Activated CD8-positive, alpha-beta T cell treated with anti-CD3 and anti-CD28 coated beads for 36 hours (primary cell): ENCODE measurements around the gene PPARG. TPM values are rescaled to one million over a fixed set of nuclear protein-coding genes. Genes with fewer than 3 reads are reported as not detected.

Experiments used
- ATAC-seq: fragments of 200-7000 bp; cut with Tn5 transposase; one replicate; pipeline ENCODE4 v1.10.0; 2021; ENCODE audit warnings: mild to moderate bottlenecking, moderate library complexity
- CTCF ChIA-PET: fragments of 350-600 bp; sonication (Branson Sonifier 250); formaldehyde crosslinking; loops from one replicate; lab custom pipeline; 2021; ENCODE audit warnings: antibody characterized with exemption; lab: Charles Lee
- POLR2A ChIA-PET: fragments of 350-600 bp; sonication (Branson Sonifier 250); formaldehyde crosslinking; loops from one replicate; lab custom pipeline; 2021; ENCODE audit warnings: antibody characterized with exemption; lab: Charles Lee
- DNase-seq: peaks from one replicate; pipeline ENCODE4 v3.0.0-alpha.2; 2020
- H3K27ac Mint-ChIP-seq: one replicate; pipeline ENCODE4 v1.8.0; 2021; ENCODE audit warnings: mild to moderate bottlenecking, mixed read lengths
- H3K27me3 Mint-ChIP-seq: one replicate; pipeline ENCODE4 v1.8.0; 2021; ENCODE audit warnings: mixed read lengths
- H3K36me3 Mint-ChIP-seq: one replicate; pipeline ENCODE4 v1.8.0; 2021; ENCODE audit warnings: low read depth, mixed read lengths
- H3K4me1 Mint-ChIP-seq: one replicate; pipeline ENCODE4 v1.8.0; 2021; ENCODE audit warnings: low read depth, mixed read lengths
- H3K4me3 Mint-ChIP-seq: one replicate; pipeline ENCODE4 v1.8.0; 2021; ENCODE audit warnings: mild to moderate bottlenecking, moderate library complexity, mixed read lengths
- H3K9me3 Mint-ChIP-seq: one replicate; pipeline ENCODE4 v1.8.0; 2021; ENCODE audit warnings: mixed read lengths
- intact Hi-C: fragments of 100-400 bp; cut with micrococcal nuclease; formaldehyde crosslinking; loops from one replicate; pipeline ENCODE4 v1.10.0; 2022
- total RNA-seq, 2 experiments: library from RNA; stranded (reverse); gene quantifications; one replicate each; pipeline ENCODE4 v1.2.3, GENCODE V29; 2021
- TF ChIP-seq, protein P1 (sequence below): fragments of 200-600 bp; IDR thresholded peaks from one replicate; pipeline ENCODE4 v1.8.0; 2022; ENCODE audit warnings: antibody characterized with exemption, mild to moderate bottlenecking

Gene PPARG
- total RNA-seq, 2 experiments from 2014 or later = 0.41 to 0.63 TPM

DNA sequence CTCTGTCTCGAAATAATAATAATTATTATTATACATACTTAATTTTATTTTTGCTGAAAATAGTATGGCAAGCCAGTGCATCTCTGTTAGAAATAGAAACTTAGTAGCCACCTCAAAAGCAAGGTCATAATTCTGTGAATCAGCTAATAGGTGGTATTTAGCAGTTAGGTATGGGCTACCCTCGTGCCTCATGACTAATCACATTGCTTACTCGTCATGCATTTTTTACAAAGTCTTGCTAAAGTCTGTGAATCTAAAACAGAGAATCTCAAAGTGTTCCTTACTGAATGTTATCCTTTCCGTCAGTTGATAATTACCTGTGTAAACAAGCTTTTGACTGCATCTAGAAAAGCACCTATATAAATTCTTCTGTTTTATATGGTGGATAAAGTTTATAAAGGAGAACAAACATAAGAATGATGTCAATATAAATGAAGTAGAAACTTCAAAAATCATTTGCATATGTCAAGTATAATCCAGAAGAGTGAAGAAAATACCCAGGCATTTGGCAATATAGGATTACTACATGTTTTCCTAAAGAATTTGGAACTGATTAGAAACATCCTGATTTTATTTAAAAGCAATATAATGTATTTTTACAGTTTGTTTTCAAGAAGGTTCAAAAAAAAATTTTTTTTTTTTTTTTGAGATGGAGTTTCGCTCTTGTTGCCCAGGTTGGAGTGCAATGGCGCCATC, 6.2 kb downstream of the PPARG start:
- H3K4me3 Mint-ChIP-seq = no peak overlapping the region
- peaks cover 5% of the 10 kb centered on the region for H3K4me1 Mint-ChIP-seq
- H3K27ac Mint-ChIP-seq = no peak overlapping the region
- ChIA-PET CTCF (no interaction called here), POLR2A (no interaction called here)
- TF ChIP-seq, protein P1, sequence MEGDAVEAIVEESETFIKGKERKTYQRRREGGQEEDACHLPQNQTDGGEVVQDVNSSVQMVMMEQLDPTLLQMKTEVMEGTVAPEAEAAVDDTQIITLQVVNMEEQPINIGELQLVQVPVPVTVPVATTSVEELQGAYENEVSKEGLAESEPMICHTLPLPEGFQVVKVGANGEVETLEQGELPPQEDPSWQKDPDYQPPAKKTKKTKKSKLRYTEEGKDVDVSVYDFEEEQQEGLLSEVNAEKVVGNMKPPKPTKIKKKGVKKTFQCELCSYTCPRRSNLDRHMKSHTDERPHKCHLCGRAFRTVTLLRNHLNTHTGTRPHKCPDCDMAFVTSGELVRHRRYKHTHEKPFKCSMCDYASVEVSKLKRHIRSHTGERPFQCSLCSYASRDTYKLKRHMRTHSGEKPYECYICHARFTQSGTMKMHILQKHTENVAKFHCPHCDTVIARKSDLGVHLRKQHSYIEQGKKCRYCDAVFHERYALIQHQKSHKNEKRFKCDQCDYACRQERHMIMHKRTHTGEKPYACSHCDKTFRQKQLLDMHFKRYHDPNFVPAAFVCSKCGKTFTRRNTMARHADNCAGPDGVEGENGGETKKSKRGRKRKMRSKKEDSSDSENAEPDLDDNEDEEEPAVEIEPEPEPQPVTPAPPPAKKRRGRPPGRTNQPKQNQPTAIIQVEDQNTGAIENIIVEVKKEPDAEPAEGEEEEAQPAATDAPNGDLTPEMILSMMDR = no peak
- ATAC-seq (no peak), DNase-seq (no peak)
- intact Hi-C loops = no loop called here
- H3K9me3 Mint-ChIP-seq = no peaks in the 10 kb centered on the region
- H3K27me3 Mint-ChIP-seq = peaks cover 14% of the 10 kb centered on the region
- H3K36me3 Mint-ChIP-seq = no peaks in the 10 kb centered on the region

DNA sequence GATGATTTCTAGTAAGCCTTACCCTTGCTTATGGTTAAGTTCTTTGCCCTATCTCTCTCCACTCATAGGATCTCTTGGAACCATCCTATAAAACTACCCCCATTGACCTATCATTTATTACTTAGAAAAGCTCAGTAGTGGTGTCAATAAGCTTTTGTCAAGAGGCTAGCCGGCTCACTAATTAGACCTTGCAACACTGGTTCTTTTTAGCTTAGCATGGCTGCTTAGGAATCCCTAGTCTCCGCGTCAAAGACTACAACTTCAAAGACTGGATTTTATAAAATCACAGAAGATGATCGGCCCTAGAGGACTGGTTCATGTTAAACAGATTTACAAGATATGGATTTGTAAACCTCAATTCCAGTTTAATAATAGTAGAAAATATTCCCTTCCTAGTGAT, 7.6 kb downstream of the PPARG start:
- no peaks in the 10 kb centered on the region for H3K9me3 Mint-ChIP-seq
- H3K4me1 Mint-ChIP-seq = peaks cover 5% of the 10 kb centered on the region
- ChIA-PET POLR2A (no interaction called here), CTCF (no interaction called here)
- H3K27ac Mint-ChIP-seq = no peak overlapping the region
- no peak overlapping the region for H3K4me3 Mint-ChIP-seq
- no peak for ATAC-seq
- no peak for DNase-seq
- TF ChIP-seq, protein P1 = no peak
- intact Hi-C loops = no loop called here
- no peaks in the 10 kb centered on the region for H3K36me3 Mint-ChIP-seq
- H3K27me3 Mint-ChIP-seq = peaks cover 18% of the 10 kb centered on the region

DNA sequence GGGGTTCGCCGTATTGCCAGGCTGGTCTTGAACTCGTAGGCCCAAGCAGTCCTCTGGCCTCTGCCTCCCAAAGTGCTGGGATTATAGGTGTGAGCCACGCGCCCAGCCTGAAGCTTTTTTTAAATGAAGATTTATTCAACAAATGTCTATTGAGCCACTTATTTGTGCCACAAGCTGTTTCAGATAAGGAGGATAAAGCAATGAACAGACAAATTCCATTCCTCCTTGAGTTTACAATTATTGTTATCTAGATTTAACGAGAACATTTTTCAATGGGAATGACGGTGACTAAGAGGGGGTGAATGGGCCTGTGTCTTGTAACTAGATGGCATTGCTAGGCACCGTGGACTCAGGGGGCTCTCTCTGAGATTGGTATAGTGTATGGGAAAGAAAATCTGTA, 10.2 kb downstream of the PPARG start:
- Mint-ChIP-seq H3K4me1 (no peaks in the 10 kb centered on the region), H3K36me3 (no peaks in the 10 kb centered on the region), H3K27ac (no peak overlapping the region), H3K4me3 (no peak overlapping the region), H3K27me3 (peaks cover 15% of the 10 kb centered on the region), H3K9me3 (no peaks in the 10 kb centered on the region)
- ChIA-PET CTCF (interaction anchor here (1.3 kb wide), 1 partner anchor 164 kb away, joined by 3 read pairs; no protein-coding TSS in a partner anchor), POLR2A (interaction anchor here (0.6 kb wide), 1 partner anchor 189 kb away, joined by 3 read pairs; no protein-coding TSS in a partner anchor)
- intact Hi-C loops = no loop called here
- ATAC-seq = no peak
- no peak for DNase-seq
- TF ChIP-seq, protein P1 = no peak

DNA sequence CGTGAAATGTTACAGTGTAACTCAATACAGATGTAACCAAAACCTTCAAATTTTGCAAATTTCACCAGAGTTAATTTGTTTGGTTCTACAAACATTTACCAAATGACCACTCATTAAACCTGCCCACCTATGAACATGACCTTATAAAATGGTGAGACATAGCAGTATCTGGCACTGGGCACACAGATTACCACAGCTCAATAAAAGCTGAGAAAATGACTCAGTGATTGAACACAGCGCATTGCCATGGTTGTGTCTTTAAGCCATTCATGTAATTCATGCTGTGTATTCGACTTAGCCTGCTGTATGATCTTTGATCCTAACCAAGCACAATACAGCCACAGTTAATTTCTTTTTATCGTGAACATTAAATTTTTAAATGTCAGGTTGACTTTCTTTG, 11.3 kb downstream of the PPARG start:
- Mint-ChIP-seq H3K4me3 (no peak overlapping the region), H3K36me3 (no peaks in the 10 kb centered on the region), H3K27ac (no peak overlapping the region), H3K4me1 (no peaks in the 10 kb centered on the region), H3K9me3 (no peaks in the 10 kb centered on the region), H3K27me3 (peaks cover 21% of the 10 kb centered on the region)
- TF ChIP-seq, protein P1 = no peak
- DNase-seq (no peak), ATAC-seq (no peak)
- intact Hi-C loops = loop anchor here (10.0 kb wide), 1 partner anchor 165 kb away; no protein-coding TSS in a partner anchor
- ChIA-PET CTCF (interaction anchor here (0.8 to 1.3 kb wide), 2 partner anchors 14 to 165 kb away, joined by 3 read pairs; no protein-coding TSS in a partner anchor), POLR2A (no interaction called here)

DNA sequence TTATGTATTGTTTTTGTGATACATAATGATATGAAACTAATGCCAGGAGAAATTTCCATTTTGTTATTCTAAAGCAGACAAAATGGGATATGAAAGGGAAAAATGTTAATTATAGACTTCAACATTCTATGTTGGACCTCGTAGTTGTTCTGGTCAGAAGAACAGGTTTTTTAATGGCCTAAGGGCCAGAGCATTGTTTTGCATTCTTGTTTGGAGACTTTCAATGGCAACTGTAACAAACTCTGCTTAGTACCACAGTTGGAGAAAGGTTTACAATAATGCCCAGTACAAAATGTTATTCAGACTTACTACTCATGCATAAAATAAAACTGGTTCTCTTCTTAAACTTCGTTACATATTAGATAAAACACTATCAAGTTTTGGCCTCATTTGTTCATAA, 12.2 kb downstream of the PPARG start:
- intact Hi-C loops = loop anchor here (10.0 kb wide), 1 partner anchor 166 kb away; no protein-coding TSS in a partner anchor
- no peak overlapping the region for H3K27ac Mint-ChIP-seq
- ATAC-seq = no peak
- no peaks in the 10 kb centered on the region for H3K4me1 Mint-ChIP-seq
- TF ChIP-seq, protein P1 = no peak
- peaks cover 21% of the 10 kb centered on the region for H3K27me3 Mint-ChIP-seq
- POLR2A ChIA-PET = no interaction called here
- CTCF ChIA-PET = interaction anchor here (1.3 kb wide), 1 partner anchor 166 kb away, joined by 3 read pairs; no protein-coding TSS in a partner anchor
- no peak for DNase-seq
- no peak overlapping the region for H3K4me3 Mint-ChIP-seq
- no peaks in the 10 kb centered on the region for H3K36me3 Mint-ChIP-seq
- no peaks in the 10 kb centered on the region for H3K9me3 Mint-ChIP-seq
